CD14-positive monocyte (primary cell): Measurements from ENCODE around the gene TP53TG5. TPM values are rescaled to one million over a fixed set of nuclear protein-coding genes. Genes with fewer than 3 reads are reported as not detected.

Experiments used
- DNase-seq, 3 donors: peaks; one replicate each; pipeline ENCODE4 v3.0.0-alpha.2; 2011 to 2022
- H2AFZ ChIP-seq: 2 replicates; pipeline ENCODE4 v1.6.0; 2012; ENCODE audit warnings: mild to moderate bottlenecking, low read depth, low read length, inconsistent platforms; ENCODE audit not compliant: insufficient read depth, poor library complexity, severe bottlenecking
- H3K27ac ChIP-seq, 2 donors: 1 replicate in 1 of 2; 2 replicates in 1 of 2; pipeline ENCODE4 v1.5.1; 2012 to 2013; ENCODE audit warnings: low read length in 2 of 2, control low read depth in 1 of 2, inconsistent platforms in 1 of 2, low read depth in 1 of 2, mild to moderate bottlenecking in 1 of 2
- H3K27me3 ChIP-seq, 2 donors: one replicate each; pipeline versions ENCODE4 v1.6.0 to v1.6.1; 2011 to 2013; ENCODE audit warnings: low read length in 2 of 2; ENCODE audit not compliant: control insufficient read depth in 2 of 2, insufficient read depth in 2 of 2
- H3K36me3 ChIP-seq, 2 donors: replicated peaks in 1 of 2; 1 replicate in 1 of 2; 2 replicates in 1 of 2; pipeline versions ENCODE4 v1.5.1 to v1.6.1; 2012 to 2013; ENCODE audit warnings: low read length in 2 of 2, control low read depth in 1 of 2, inconsistent platforms in 1 of 2, mild to moderate bottlenecking in 1 of 2; ENCODE audit not compliant: insufficient read depth in 2 of 2, control insufficient read depth in 1 of 2
- H3K4me1 ChIP-seq, 2 donors: 1 replicate in 1 of 2; 2 replicates in 1 of 2; pipeline versions ENCODE4 v1.5.1 to v1.6.1; 2012 to 2013; ENCODE audit warnings: low read length in 2 of 2, control low read depth in 1 of 2, inconsistent platforms in 1 of 2, mild to moderate bottlenecking in 1 of 2, moderate library complexity in 1 of 2; ENCODE audit not compliant: insufficient read depth in 2 of 2, control insufficient read depth in 1 of 2
- H3K4me2 ChIP-seq: replicated peaks from 2 replicates; pipeline ENCODE3; 2012; ENCODE audit warnings: low read length, moderate library complexity, mild to moderate bottlenecking; ENCODE audit not compliant: poor library complexity, severe bottlenecking; ENCODE audit errors: extremely low read depth
- H3K4me3 ChIP-seq, 3 experiments: fragments of 200-600 bp in 1 of 3; sonication (generic) in 1 of 3; replicated peaks in 1 of 3; 1 replicate in 2 of 3; 2 replicates in 1 of 3; pipeline ENCODE4 v1.5.1; 2011 to 2013; ENCODE audit warnings: low read length in 3 of 3, mild to moderate bottlenecking in 3 of 3, control low read depth in 2 of 3, low read depth in 2 of 3, inconsistent platforms in 1 of 3, moderate library complexity in 1 of 3
- H3K79me2 ChIP-seq: 2 replicates; pipeline ENCODE4 v1.6.0; 2012; ENCODE audit warnings: mild to moderate bottlenecking, control low read depth, inconsistent platforms, low read length, moderate library complexity; ENCODE audit not compliant: insufficient read depth
- H3K9ac ChIP-seq: 2 replicates; pipeline ENCODE4 v1.6.0; 2017; ENCODE audit warnings: low read length, mild to moderate bottlenecking; ENCODE audit not compliant: insufficient read depth, poor library complexity, severe bottlenecking
- H3K9me3 ChIP-seq, 2 donors: replicated peaks in 1 of 2; 1 replicate in 1 of 2; 2 replicates in 1 of 2; pipeline versions ENCODE4 v1.5.1 to v1.6.1; 2012 to 2013; ENCODE audit warnings: low read length in 2 of 2, control low read depth in 1 of 2; ENCODE audit not compliant: control insufficient read depth in 1 of 2, insufficient read depth in 1 of 2
- H4K20me1 ChIP-seq: 2 replicates; pipeline ENCODE4 v1.6.0; 2012; ENCODE audit warnings: mild to moderate bottlenecking, low read length, control low read depth, moderate library complexity; ENCODE audit not compliant: insufficient read depth
- H3K27ac Mint-ChIP-seq, 7 donors: one replicate each; pipeline ENCODE4 v1.8.0; 2020; ENCODE audit warnings: mild to moderate bottlenecking in 7 of 7, mixed read lengths in 7 of 7, moderate library complexity in 6 of 7, inconsistent platforms in 2 of 7
- H3K27me3 Mint-ChIP-seq, 3 donors: one replicate each; pipeline ENCODE4 v1.8.0; 2021 to 2022; ENCODE audit warnings: low read depth in 3 of 3, mild to moderate bottlenecking in 3 of 3, mixed read lengths in 3 of 3, moderate library complexity in 3 of 3, inconsistent platforms in 1 of 3
- H3K36me3 Mint-ChIP-seq, 2 donors: one replicate each; pipeline ENCODE4 v1.8.0; 2020; ENCODE audit warnings: mixed read lengths in 2 of 2, inconsistent platforms in 1 of 2, mild to moderate bottlenecking in 1 of 2
- H3K4me1 Mint-ChIP-seq: one replicate; pipeline ENCODE4 v1.8.0; 2020; ENCODE audit warnings: mild to moderate bottlenecking, mixed read lengths
- H3K4me3 Mint-ChIP-seq, 2 donors: one replicate each; pipeline ENCODE4 v1.8.0; 2020; ENCODE audit warnings: mild to moderate bottlenecking in 2 of 2, mixed read lengths in 2 of 2, moderate library complexity in 1 of 2
- H3K9me3 Mint-ChIP-seq, 7 donors: one replicate each; pipeline ENCODE4 v1.8.0; 2020 to 2022; ENCODE audit warnings: mixed read lengths in 7 of 7, mild to moderate bottlenecking in 6 of 7, moderate library complexity in 6 of 7, inconsistent platforms in 2 of 7
- WGBS: methylation state at CpG from one replicate; pipeline ENCODE4 v1.1.5; 2013; ENCODE audit warnings: missing lambda C conversion rate; ENCODE audit not compliant: insufficient coverage; 5-methylcytosine and 5-hydroxymethylcytosine counted together
- intact Hi-C, 2 donors: fragments of 100-400 bp; cut with micrococcal nuclease; formaldehyde crosslinking; loops; one replicate each; pipeline versions ENCODE4 v1.15.0 to v1.15.1; 2023
- polyA plus RNA-seq, 3 donors: library from polyadenylated mRNA; depleted of rRNA in 1 of 3; unstranded in 2 of 3; stranded (reverse) in 1 of 3; fragments of 300-500 nt in 2 of 3; fragments of >200 nt in 1 of 3; fragmentation: Illumina TruSeq in 2 of 3; gene quantifications; 1 replicate in 2 of 3; 2 replicates in 1 of 3; pipeline ENCODE4 v1.2.3, GENCODE V29; 2012 to 2021
- TF ChIP-seq, protein P1 (sequence below): fragments of 200-600 bp; IDR thresholded peaks from one replicate; pipeline ENCODE4 v1.8.0; 2022; ENCODE audit warnings: antibody characterized with exemption, mild to moderate bottlenecking

Gene TP53TG5
- polyA plus RNA-seq, 3 donors, result 0.11 TPM; not detected in 2

GRCh38 chr20:45370571-45371160 is 7.5 kb downstream of the TP53TG5 start:
- 100% methylated on average over 1 of the region's 3 CpGs for WGBS
- no peaks in the 10 kb centered on the region for H3K79me2 ChIP-seq
- peaks cover 0 to 3% (median 0%) of the 10 kb centered on the region in 7 donors for H3K9me3 Mint-ChIP-seq
- H3K36me3 ChIP-seq, result peaks cover 18 to 25% of the 10 kb centered on the region in 2 donors
- no peak overlapping the region for H3K4me2 ChIP-seq
- no peak overlapping the region for H3K4me3 ChIP-seq
- intact Hi-C loops, result loop anchor here in 1 of 2 donors (5.0 kb wide), 2 partner anchors 37 to 67 kb away; partner anchors contain the start of gene DBNDD2
- no peak overlapping the region for H3K4me3 Mint-ChIP-seq
- DNase-seq, result no peak
- peaks cover 53% of the 10 kb centered on the region in 2 donors for H3K36me3 Mint-ChIP-seq
- H3K27me3 ChIP-seq, result peaks cover 0 to 3% of the 10 kb centered on the region in 2 donors
- H3K4me1 Mint-ChIP-seq, result peaks cover 46% of the 10 kb centered on the region
- peaks cover 36 to 46% of the 10 kb centered on the region in 2 donors for H3K4me1 ChIP-seq
- no peak overlapping the region for H3K27ac Mint-ChIP-seq
- no peak overlapping the region for H3K27ac ChIP-seq
- peaks cover 24% of the 10 kb centered on the region for H4K20me1 ChIP-seq
- no peak overlapping the region for H3K9ac ChIP-seq
- H2AFZ ChIP-seq, result no peak overlapping the region
- peaks cover 2 to 11% (median 10%) of the 10 kb centered on the region in 3 donors for H3K27me3 Mint-ChIP-seq
- TF ChIP-seq, protein P1, sequence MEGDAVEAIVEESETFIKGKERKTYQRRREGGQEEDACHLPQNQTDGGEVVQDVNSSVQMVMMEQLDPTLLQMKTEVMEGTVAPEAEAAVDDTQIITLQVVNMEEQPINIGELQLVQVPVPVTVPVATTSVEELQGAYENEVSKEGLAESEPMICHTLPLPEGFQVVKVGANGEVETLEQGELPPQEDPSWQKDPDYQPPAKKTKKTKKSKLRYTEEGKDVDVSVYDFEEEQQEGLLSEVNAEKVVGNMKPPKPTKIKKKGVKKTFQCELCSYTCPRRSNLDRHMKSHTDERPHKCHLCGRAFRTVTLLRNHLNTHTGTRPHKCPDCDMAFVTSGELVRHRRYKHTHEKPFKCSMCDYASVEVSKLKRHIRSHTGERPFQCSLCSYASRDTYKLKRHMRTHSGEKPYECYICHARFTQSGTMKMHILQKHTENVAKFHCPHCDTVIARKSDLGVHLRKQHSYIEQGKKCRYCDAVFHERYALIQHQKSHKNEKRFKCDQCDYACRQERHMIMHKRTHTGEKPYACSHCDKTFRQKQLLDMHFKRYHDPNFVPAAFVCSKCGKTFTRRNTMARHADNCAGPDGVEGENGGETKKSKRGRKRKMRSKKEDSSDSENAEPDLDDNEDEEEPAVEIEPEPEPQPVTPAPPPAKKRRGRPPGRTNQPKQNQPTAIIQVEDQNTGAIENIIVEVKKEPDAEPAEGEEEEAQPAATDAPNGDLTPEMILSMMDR, result no peak
- no peaks in the 10 kb centered on the region for H3K9me3 ChIP-seq

- H3K27ac Mint-ChIP-seq, result peak overlapping the region; percentile 85 to 93 (median 91)
- no peaks in the 10 kb centered on the region for H3K9me3 ChIP-seq
- peaks cover 49% of the 10 kb centered on the region in 2 donors for H3K36me3 Mint-ChIP-seq
- peak overlapping the region; percentile 41 for H3K4me2 ChIP-seq
- peak overlapping the region in 1 of 2 donors; percentile 80 for H3K27ac ChIP-seq
- peaks cover 19% of the 10 kb centered on the region for H3K79me2 ChIP-seq
- TF ChIP-seq, protein P1, result no peak
- peaks cover 0 to 3% of the 10 kb centered on the region in 2 donors for H3K27me3 ChIP-seq
- H3K4me3 ChIP-seq, result peak overlapping the region in 1 of 3 experiments; percentile 38
- H3K4me1 Mint-ChIP-seq, result peaks cover 52% of the 10 kb centered on the region
- peak overlapping the region; percentile 45 for H3K9ac ChIP-seq
- peaks cover 47% of the 10 kb centered on the region for H4K20me1 ChIP-seq
- H2AFZ ChIP-seq, result no peak overlapping the region
- H3K36me3 ChIP-seq, result peaks cover 23 to 30% of the 10 kb centered on the region in 2 donors
- H3K4me1 ChIP-seq, result peaks cover 39 to 52% of the 10 kb centered on the region in 2 donors
- DNase-seq, result peak; percentile 66 to 90 (median 74)
- peaks cover 0 to 3% (median 0%) of the 10 kb centered on the region in 7 donors for H3K9me3 Mint-ChIP-seq
- peaks cover 2 to 11% (median 9%) of the 10 kb centered on the region in 3 donors for H3K27me3 Mint-ChIP-seq
- 6% methylated on average over 6 of the region's 6 CpGs for WGBS
- intact Hi-C loops, result loop anchor here in 1 of 2 donors (5.0 kb wide), 1 partner anchor 49 kb away; the partner anchor contains the start of gene PIGT
- peak overlapping the region in 1 of 2 donors; percentile 73 for H3K4me3 Mint-ChIP-seq
Observed at GRCh38 chr20:45368221-45368980, 9.7 kb downstream of the TP53TG5 start.
